ENCODE data around the gene BRS3.

Gene BRS3

GRCh38 chrX:136475236-136475635 lies 12.5 kb upstream of the BRS3 start:
- TF ChIP-seq, protein P1, sequence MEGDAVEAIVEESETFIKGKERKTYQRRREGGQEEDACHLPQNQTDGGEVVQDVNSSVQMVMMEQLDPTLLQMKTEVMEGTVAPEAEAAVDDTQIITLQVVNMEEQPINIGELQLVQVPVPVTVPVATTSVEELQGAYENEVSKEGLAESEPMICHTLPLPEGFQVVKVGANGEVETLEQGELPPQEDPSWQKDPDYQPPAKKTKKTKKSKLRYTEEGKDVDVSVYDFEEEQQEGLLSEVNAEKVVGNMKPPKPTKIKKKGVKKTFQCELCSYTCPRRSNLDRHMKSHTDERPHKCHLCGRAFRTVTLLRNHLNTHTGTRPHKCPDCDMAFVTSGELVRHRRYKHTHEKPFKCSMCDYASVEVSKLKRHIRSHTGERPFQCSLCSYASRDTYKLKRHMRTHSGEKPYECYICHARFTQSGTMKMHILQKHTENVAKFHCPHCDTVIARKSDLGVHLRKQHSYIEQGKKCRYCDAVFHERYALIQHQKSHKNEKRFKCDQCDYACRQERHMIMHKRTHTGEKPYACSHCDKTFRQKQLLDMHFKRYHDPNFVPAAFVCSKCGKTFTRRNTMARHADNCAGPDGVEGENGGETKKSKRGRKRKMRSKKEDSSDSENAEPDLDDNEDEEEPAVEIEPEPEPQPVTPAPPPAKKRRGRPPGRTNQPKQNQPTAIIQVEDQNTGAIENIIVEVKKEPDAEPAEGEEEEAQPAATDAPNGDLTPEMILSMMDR (IDR thresholded peaks at IDR 0.05): no peak

DNA sequence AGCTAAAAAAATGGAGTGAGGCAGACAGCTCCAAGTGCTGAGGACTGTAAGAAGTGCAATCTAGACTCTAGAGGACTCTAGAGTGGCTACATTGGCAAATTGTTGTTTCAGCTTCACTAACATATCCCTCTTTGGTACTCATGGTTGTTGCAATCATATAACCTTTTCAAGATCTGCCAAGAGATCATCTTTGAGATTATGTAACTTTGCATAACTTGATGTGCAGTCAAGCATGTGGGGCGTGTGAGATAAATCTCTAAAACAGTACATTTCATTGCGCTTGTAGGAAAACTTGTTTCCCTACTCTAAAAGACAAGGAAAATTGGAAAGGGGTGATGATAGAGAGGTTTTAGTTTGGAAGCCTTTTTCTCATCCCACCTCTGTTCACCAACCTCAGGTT lies 11.2 kb upstream of the BRS3 start:
- TF ChIP-seq, protein P1 (IDR thresholded peaks at IDR 0.05): no peak

DNA sequence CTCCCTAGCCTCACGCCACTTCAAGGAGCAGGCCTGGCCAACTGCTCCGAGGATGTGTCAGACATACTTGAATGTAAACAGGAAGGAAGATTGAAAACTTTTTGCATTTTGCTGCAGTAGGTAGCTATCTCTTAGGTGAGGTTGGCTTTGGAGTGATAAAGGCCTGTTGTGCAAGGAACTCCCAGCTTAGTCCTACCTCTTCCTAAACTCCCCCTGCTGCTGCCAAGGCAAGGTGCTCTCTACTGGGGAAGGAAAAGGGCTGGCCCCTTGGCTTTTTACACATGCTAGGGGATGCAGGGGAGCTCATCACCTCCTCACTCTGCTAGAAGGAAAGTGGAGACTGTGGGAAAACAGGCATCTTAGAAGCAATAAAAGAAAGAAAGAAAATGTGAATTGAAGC lies 10.7 kb upstream of the BRS3 start:
- TF ChIP-seq, protein P1 (IDR thresholded peaks at IDR 0.05): no peak

DNA sequence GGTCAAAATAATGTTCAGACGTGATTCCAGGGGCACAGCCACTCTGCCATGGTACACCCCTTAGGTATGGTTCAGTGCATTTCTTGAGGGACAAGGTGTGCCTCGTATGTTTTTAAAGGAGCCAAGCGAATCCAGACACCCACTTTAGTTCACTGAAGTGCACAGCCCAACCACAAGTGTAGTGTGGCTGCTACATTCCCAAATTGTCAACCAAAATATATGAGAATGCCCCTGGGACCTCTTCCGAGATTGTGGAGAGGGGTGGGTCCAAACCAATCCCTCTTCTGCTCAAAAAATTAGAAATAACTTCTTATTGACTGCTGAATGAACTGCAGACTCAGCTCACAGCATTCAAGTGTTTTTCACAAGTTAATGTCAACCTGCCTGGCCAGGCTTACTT lies 7.4 kb upstream of the BRS3 start:
- TF ChIP-seq, protein P1 (IDR thresholded peaks at IDR 0.05): no peak

DNA sequence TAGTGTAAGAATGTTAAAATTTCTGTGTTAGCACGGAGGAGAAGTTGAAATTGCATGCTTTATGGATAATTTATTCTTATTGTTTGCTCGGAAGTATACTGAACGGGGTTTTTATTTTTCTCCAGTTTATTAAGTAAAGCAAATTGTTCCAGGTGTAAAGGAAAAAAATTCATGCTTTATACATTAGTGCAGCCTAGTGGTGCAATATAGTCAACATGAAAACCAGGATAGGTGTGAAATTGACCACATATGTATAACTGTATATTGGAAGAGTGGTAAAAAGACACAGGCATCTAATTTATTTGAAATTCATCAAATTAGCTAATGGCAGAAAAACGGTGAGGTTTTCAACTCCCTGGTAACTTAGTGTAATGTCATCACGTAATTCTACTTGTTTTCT lies 959 bp downstream of the BRS3 start:
- TF ChIP-seq, protein P1 (IDR thresholded peaks at IDR 0.05): 0 out of 2 replicates have a peak, but pooled peaks have one; percentile 15

GRCh38 chrX:136491832-136492231 lies 4.1 kb downstream of the BRS3 start:
- TF ChIP-seq, protein P1 (IDR thresholded peaks at IDR 0.05): no peak

- TF ChIP-seq, protein P1 (IDR thresholded peaks at IDR 0.05): no peak
These were observed 5.3 kb downstream of the BRS3 start for GRCh38 chrX:136493011-136493410.

DNA sequence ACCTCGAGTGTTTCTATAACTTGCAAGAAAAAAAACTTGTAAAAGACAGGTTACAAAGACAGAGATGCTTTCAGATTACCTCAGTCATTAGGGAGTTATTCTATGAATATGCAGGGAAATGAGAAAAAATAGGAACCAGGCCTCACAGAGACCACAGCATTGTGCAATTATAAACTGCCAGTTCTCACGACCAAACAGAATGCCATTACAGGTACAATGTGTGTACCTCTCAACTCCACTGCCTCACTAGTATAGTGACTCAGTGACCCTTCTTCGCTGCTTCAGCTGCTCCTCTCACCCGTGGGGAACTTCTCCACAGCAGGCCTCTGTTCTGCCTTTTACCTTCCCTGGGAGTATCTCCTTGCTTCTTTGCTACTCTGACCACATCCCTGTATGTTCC lies 7.3 kb downstream of the BRS3 start:
- TF ChIP-seq, protein P1 (IDR thresholded peaks at IDR 0.05): no peak

Data from LNCAP (cell line).